ENCODE results near the gene LAGE3. TPM values are rescaled to one million over a fixed set of nuclear protein-coding genes. Genes with fewer than 3 reads are reported as not detected.

LAGE3 gene
- total and polyA plus RNA-seq, 2 experiments from 2014 or later = 32.2 to 49.4 TPM

DNA sequence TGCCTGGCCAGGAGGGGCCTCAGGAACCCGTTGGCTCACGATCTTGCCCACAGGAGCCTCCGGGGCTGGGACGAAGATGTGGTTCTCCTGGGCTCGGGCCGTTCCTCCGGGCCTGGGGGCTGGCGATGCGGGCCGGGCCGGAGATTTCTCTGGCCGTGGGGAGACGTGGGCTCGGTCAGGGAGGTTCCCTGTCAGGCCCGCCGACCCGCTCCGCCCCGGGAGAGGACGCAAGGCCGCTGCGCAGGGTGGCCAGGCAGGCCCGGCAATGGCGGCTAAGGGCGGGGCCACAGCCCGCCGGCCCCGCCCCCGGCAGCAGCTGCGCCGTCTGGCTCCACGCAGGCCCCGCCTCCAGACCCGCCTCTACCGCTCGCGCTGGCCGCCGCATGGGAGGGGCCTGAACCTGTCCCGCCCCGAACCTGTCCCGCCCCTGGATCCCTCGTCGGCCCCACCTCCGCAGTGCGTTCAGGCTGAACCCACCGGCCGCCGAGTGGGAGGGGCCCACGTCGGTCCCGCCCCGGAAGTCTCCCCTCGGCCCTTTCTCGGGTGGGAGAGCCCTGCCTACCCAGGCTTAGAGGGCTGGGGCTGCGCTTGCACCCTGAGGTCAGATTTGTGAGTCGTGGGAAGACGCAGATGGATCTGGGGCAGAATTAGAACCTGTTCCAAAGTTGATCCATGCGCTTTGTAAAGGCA, 37.0 kb upstream of the LAGE3 start, which contains the start of gene FAM3A:
Gene FAM3A (minus strand): TSS at position 267 of the 690 bp plus-strand sequence. CDS start 460 bp downstream, outside the sequence.
- Histone ChIP-seq H3K9me3 (ENCODE audit: low read depth) (no peaks in the 10 kb centered on the region), H3K4me3 (peak within 1 kb of the TSS; percentile 41), H3K9me2 (replicated peaks; ENCODE audit: insufficient read depth) (no peaks in the 10 kb centered on the region), H3K27ac (peak within 1 kb of the TSS; percentile 97), H3K36me3 (replicated peaks; ENCODE audit: insufficient read depth, low read depth) (no peaks in the 10 kb centered on the region), H3K4me2 (peak within 1 kb of the TSS; percentile 72), H3K4me1 (ENCODE audit: insufficient read depth) (peaks cover 14% of the 10 kb centered on the region), H3K27me3 (no peaks in the 10 kb centered on the region), H2AFZ (no peak within 1 kb of the TSS), H4K20me1 (ENCODE audit: insufficient read depth, poor library complexity, severe bottlenecking) (no peaks in the 10 kb centered on the region), H3K79me2 (peaks cover 6% of the 10 kb centered on the region)
- peak; percentile 95 for DNase-seq (ENCODE audit: low spot score)
- TF ChIP-seq, protein P1, sequence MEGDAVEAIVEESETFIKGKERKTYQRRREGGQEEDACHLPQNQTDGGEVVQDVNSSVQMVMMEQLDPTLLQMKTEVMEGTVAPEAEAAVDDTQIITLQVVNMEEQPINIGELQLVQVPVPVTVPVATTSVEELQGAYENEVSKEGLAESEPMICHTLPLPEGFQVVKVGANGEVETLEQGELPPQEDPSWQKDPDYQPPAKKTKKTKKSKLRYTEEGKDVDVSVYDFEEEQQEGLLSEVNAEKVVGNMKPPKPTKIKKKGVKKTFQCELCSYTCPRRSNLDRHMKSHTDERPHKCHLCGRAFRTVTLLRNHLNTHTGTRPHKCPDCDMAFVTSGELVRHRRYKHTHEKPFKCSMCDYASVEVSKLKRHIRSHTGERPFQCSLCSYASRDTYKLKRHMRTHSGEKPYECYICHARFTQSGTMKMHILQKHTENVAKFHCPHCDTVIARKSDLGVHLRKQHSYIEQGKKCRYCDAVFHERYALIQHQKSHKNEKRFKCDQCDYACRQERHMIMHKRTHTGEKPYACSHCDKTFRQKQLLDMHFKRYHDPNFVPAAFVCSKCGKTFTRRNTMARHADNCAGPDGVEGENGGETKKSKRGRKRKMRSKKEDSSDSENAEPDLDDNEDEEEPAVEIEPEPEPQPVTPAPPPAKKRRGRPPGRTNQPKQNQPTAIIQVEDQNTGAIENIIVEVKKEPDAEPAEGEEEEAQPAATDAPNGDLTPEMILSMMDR (IDR thresholded peaks at IDR 0.05; ENCODE audit: poor library complexity) = no peak
- TF ChIP-seq EZH2 (IDR thresholded peaks at IDR 0.05; ENCODE audit: borderline replicate concordance) (no peak), EZH2phosphoT487 (IDR thresholded peaks at IDR 0.05; ENCODE audit: low read depth, severe bottlenecking, unreplicated experiment) (no peak)
- 57% methylated on average over 15 of the region's 59 CpGs for WGBS (ENCODE audit: low lambda C conversion rate, missing lambda C conversion rate)

DNA sequence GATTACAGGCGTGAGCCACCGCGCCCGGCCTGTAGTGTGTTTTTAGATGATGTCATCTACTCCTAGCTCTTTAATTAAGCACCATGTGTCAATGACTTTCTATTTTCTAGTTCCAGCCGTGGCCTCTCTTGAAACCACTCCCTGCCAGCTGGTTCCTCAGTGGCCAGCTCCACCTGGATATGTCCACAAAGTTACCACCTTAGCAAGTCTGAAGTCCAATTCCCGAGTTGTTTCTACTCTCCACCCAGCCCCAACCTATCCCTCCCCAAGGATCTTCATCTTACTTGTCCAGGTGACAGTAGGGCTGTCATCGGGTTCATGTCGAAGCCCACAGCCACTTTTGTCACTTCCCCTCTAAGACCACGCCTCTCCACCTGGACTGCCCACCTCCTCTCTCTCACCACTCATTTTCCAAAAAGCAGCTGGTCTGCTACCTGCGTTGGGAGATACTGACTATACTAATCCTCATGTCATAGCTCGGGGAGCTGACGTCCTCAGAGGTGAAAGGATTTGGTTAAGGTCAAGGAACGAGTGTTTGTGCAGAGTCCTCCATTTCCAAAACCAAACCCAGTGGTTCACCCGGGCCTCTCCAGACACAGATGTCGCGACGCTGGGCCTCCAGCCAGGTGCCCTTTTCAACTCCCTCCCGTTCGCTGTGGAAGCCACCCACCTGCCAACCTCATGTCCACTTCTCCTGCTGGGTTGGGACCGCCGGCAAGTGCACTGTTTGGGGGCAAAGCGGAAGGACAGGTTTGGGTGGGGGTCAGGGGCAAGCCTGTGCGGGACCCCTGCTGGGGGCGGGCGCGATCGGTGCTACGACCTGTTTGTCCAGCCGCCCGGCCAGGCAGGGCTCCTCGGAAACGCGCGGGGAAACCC, 36.2 kb upstream of the LAGE3 start:
- Histone ChIP-seq H3K27ac (peak overlapping the region; percentile 95), H3K4me1 (ENCODE audit: insufficient read depth) (peaks cover 14% of the 10 kb centered on the region), H3K4me3 (peak overlapping the region; percentile 41), H3K9me2 (replicated peaks; ENCODE audit: insufficient read depth) (no peaks in the 10 kb centered on the region), H3K36me3 (replicated peaks; ENCODE audit: insufficient read depth, low read depth) (no peaks in the 10 kb centered on the region), H2AFZ (no peak overlapping the region), H3K27me3 (no peaks in the 10 kb centered on the region), H3K9me3 (ENCODE audit: low read depth) (no peaks in the 10 kb centered on the region), H3K4me2 (peak overlapping the region; percentile 72), H3K79me2 (peaks cover 6% of the 10 kb centered on the region), H4K20me1 (ENCODE audit: insufficient read depth, poor library complexity, severe bottlenecking) (no peaks in the 10 kb centered on the region)
- peak; percentile 60 for DNase-seq (ENCODE audit: low spot score)
- 53% methylated on average over 29 of the region's 34 CpGs for WGBS (ENCODE audit: low lambda C conversion rate, missing lambda C conversion rate)
- TF ChIP-seq EZH2phosphoT487 (IDR thresholded peaks at IDR 0.05; ENCODE audit: low read depth, severe bottlenecking, unreplicated experiment) = no peak
- no peak for TF ChIP-seq EZH2 (IDR thresholded peaks at IDR 0.05; ENCODE audit: borderline replicate concordance)
- TF ChIP-seq, protein P1 (IDR thresholded peaks at IDR 0.05; ENCODE audit: poor library complexity) = no peak

DNA sequence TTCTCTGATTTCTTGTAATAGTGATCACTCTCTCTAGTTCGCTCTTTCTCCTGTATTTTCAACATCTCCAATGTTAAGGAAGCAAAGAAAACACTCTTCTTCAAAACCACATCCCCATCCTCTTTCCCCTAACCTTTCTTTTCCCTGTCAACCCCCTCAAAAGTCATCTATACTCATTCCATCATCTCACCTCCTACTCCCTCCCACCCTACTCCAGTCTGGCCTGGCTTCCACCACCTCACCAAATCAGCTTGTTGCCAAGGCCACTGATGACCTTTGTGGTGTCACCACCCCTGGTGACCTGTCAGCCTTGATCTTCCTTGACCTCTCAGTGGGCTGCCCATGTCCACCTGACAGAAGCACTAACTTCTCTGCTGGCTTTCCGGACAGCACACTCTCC, 34.6 kb upstream of the LAGE3 start:
- TF ChIP-seq EZH2 (IDR thresholded peaks at IDR 0.05; ENCODE audit: borderline replicate concordance) (no peak), EZH2phosphoT487 (IDR thresholded peaks at IDR 0.05; ENCODE audit: low read depth, severe bottlenecking, unreplicated experiment) (no peak)
- H3K36me3 ChIP-seq (replicated peaks; ENCODE audit: insufficient read depth, low read depth) = no peaks in the 10 kb centered on the region
- H3K79me2 ChIP-seq = peaks cover 6% of the 10 kb centered on the region
- no peak overlapping the region for H3K4me3 ChIP-seq
- no peak for DNase-seq (ENCODE audit: low spot score)
- H4K20me1 ChIP-seq (ENCODE audit: insufficient read depth, poor library complexity, severe bottlenecking) = no peaks in the 10 kb centered on the region
- H3K4me1 ChIP-seq (ENCODE audit: insufficient read depth) = peaks cover 14% of the 10 kb centered on the region
- H3K27me3 ChIP-seq = no peaks in the 10 kb centered on the region
- no peaks in the 10 kb centered on the region for H3K9me2 ChIP-seq (replicated peaks; ENCODE audit: insufficient read depth)
- H3K27ac ChIP-seq = no peak overlapping the region
- H2AFZ ChIP-seq = no peak overlapping the region
- WGBS (ENCODE audit: low lambda C conversion rate, missing lambda C conversion rate) = 79% methylated on average over 2 of the region's 2 CpGs
- no peak overlapping the region for H3K4me2 ChIP-seq
- no peaks in the 10 kb centered on the region for H3K9me3 ChIP-seq (ENCODE audit: low read depth)

All from hepatocyte (in vitro differentiated cells).